Hindlimb muscle (tissue), 1 donor: ENCODE measurements around the gene WNT9A. TPM values are rescaled to one million over a fixed set of nuclear protein-coding genes. Genes with fewer than 3 reads are reported as not detected.

ENCODE experiments used
- DNase-seq: peaks from one replicate; pipeline ENCODE4 v3.0.0-alpha.2; 2013
- polyA plus RNA-seq: library from polyadenylated mRNA; unstranded; fragments of 120-200 nt; gene quantifications from one replicate; pipeline ENCODE4 v1.2.1, GENCODE V29; 2013; ENCODE audit not compliant: insufficient read length

Gene WNT9A
- polyA plus RNA-seq, 1 donor: 11.3 TPM

DNA sequence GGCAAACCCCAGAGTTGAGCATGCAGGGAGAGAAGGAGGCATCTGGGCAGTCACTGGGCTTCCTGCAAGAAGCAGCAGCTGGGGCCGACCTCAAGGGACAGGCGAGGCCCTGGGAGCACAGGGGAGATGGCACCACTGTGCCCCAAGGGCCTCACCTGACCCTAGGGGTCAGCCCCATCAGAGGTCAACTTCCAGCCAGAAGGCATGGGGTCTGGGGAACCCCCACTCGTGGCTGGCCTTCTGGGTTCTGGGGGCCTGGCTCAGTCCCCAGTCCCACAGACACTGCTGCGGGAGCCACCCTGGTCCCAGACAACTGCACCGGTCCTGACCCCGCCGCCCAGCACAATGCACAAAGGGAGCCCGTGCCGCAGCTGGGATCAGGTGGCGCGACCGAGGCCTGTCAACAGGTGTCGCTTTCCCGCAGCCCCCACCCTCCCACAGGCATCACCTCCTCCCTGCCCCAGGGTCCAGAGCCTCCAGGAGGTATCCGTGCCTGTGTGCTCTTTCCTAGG, 6.2 kb downstream of the WNT9A start:
- DNase-seq: no peak

DNA sequence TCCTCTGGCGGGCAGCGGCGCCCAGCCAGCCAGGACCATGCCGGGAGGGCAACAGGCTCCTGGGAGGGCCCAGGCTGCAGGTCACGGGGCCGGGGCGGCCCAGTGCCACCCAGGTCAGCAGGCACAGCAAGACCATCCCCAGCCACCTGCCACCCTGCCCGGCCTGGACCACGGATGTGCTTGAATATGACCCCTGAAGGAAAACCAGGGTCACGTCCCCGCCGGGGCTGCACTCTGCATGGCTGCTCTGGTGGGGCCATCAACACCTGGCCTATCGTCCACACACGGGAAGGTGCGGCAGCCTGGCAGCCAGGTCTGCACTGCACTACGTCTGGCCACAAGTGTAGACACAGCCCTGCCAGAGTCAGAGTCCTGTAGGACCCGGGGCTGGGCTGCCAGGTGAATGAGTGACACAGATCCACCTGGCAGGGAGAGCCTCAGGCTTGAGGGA, 6.9 kb downstream of the WNT9A start:
- no peak for DNase-seq

DNA sequence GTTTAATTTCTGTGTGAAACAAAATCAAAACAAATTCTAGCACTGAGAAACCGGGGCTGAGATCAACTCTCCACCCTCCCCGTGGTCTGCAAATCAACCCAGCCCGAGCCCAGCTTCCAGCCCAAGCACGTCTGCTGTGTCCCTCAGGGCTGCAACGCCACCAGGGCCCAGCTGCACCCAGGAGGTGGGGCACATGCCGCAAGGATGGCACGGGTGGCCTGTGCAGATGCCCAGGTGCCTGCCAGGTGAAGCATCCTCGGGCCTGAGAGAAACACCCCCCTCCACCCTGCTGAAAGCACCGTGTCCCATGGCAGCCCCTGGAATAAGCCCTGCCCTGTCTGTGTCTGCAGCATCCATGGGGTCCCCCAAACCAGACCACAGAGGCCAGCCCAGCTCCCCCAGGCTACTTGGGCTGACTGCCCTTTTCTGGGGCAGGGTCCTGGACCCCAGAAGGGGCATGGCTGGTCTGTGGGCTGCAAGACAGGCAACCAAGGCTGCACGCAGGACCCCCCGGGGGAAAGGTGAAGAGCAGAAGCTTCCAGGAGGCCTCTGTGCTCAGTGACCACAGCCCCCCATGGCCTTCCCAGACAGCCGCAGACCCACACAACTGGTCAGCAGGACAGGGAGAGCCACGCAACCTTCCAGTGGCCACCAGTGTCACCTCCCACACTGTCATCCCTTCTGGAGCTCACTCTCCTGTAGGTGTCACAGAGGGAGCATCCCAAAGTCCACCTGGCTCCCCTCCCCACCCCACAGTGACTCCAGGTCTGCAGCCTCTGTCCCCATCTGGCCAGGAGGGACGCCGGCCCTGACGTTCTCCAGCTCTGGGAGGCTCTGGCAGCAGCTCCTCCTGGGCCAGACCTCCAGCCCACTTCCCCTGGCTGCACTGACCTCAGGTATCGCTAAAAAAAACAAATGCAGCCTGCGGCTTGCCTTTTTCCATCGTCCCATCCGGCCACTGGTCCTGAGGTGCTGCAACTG, 7.7 kb downstream of the WNT9A start:
- no peak for DNase-seq

GRCh38 chr1:227938911-227939790, 8.6 kb downstream of the WNT9A start:
- no peak for DNase-seq

GRCh38 chr1:227938276-227938675, 9.5 kb downstream of the WNT9A start:
- DNase-seq: no peak

GRCh38 chr1:227937838-227938145, 9.9 kb downstream of the WNT9A start:
- DNase-seq: no peak

DNA sequence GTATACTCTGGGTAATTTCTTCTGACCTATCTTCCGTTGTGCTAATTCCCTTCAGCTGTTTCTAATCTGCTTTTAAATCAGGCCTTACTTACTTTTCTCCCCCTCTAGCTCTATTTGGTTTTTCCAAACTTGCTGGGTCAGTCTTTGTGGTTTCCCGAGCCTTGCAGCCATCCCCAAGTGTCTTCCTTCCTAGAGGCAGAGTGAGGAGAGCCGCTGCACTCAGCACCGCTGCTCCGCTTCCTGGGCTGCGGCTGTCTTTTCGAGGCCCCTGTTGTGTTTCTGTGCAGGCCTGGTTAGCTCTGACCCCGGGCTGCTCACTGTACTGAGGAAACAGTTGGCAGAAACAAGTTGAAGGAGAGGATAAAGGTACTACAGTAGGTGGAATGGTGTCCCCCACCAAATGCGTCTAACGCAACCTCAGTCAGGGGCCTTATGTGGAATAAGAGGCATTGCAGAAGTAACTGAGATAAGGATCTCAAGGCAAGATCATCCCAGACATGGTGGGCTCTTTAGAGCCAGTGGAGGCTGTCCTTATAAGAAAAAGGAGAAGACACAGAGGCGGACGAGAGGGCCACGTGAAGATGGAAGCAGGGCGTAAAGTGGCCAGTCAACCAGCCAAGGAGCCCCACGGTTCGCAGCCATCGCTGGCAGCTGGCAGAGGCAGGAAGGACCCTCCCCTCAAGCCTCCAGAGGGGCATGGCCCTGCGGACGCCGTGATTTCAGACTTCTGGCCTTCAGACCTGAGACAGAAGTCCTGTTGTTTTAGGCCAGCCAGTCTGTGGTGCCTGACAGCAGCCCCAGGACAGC, 10.5 kb downstream of the WNT9A start:
- DNase-seq: no peak

DNA sequence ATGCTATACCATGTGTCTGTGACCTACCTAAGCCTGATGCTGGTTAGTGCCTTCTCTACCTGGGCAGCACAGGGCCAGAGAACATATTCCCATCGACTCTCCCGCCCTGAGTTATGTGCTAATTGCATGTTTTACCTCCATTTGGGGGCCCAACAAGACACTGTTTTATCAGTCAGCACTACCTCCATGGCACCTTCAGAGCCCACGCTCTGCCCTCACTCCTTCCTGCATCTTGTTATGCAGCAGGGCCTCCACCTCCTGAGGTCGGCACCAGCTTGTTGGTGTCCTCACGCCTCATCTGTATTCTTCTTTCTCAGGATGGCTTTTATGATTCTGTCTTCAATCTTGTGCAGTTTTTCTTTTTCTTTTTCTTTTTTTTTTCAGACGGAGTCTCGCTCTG, 11.9 kb downstream of the WNT9A start:
- no peak for DNase-seq

DNA sequence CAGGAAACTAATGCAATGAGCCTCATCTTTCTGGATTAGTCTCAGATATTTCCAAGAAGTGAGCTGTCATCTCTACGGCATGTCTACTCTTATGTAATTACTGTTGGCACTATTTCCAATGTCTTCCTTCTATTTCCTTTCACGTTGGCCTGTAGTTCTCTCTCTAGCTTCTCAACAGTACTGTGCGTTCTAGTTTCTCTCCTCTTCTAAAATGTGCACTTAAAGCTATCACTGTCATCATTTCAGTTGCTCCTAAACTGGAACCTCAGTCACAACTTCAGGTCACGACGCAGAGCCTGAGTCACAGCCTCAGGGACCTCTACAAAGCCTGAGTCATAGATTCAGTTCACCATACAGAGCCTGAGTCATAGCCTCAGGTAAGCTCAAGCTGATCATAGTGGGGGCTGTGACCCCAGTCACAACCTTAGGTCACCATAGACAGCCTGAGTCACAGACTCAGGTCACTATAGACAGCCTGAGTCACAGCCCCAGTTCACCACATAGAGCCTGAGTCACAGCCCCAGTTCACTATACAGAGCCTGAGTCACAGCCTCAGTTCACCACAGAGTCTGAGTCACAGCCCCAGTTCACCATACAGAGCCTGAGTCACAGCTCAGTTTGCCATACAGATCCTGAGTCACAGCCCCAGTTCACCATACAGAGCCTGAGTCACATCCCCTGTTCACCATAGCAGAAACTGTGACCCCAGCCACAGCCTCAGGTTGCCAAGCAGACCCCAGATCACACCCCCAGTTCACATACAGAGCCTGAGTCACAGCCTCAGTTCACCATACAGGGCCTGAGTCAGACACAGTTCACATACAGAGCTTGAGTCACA, 13.0 kb downstream of the WNT9A start:
- no peak for DNase-seq

DNA sequence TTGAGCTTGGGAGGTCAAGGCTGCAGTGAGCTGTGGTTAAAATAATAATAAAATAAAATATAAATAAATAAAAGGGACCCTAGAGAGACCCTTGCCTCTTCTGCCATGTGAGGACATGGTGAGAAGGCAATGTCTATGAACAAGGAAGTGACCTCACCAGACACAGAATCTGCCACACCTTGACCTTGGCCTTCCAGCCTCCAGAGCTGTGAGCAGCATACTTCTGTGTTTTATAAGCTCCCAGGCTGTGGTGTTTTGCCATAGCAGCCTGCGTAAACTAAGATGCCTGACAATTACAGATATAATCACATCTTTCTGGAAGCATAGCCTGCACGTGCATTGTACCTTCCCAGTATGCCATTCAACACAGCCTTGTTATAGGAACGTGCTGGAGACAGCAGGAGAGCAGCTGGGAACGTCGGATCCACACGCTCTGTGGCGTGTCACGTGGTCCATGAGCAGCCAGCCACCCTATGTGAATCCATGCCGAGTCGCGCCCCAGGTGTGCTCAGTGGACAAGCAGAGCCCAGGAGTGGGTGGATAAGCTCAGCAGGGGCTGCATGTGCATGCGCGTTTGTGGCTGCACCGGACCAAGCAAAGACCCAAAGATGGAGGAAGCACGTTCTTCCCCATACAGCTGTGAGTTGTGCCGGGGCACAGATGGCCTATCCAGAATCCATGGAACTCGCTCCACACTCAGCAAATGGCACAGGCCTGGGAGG, 17.8 kb downstream of the WNT9A start:
- no peak for DNase-seq

- no peak for DNase-seq
Measured at GRCh38 chr1:227928811-227929375, 18.8 kb downstream of the WNT9A start.

GRCh38 chr1:227927971-227928741, 19.6 kb downstream of the WNT9A start:
- DNase-seq: no peak

DNA sequence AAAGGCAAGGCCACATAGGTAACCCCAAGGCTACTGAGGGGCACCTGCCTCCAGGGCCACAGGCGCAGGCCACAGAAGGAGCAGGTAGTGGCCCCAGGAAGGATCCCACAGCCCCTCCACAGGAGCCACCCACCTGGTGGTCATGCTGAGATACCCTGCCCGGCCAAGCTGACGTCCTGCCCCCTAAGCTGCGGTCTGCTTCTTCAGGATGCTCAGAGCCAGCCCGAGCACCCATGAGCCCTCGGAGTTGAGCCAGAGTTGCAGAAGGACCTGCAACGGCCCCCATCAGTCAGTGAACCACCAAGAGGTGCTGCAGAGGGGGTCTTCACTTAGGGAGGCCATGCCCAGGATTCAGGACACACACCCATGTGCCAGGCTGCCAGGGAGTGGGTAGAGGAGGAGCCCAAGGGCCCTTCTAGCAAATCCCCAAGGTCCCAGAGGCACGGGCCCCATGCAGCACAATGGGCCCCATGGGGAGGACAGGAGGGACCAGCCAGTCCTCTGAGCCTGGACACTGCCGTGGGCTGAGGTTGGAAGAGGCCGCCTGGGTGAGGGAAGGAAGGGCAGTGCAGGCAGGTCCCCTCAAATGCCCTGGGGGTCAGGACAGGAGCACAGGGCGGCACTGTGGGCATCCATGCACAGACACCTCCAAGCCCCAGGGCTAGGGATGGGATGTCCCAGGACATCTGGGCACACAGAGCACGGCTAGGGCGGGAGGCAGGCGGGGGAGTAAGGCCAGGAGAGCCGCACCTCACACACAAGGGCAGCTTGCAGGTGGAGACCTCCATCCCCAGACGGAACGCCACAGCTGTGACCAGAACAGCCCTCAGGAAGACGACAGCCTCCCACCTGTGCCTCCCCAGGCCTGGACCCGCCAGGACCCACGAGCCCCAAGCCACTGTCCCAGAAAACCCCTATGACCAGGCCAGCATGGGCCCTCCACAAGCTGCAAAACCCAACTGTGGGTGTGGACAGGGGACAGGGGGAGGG, 20.5 kb downstream of the WNT9A start:
- DNase-seq: no peak

DNA sequence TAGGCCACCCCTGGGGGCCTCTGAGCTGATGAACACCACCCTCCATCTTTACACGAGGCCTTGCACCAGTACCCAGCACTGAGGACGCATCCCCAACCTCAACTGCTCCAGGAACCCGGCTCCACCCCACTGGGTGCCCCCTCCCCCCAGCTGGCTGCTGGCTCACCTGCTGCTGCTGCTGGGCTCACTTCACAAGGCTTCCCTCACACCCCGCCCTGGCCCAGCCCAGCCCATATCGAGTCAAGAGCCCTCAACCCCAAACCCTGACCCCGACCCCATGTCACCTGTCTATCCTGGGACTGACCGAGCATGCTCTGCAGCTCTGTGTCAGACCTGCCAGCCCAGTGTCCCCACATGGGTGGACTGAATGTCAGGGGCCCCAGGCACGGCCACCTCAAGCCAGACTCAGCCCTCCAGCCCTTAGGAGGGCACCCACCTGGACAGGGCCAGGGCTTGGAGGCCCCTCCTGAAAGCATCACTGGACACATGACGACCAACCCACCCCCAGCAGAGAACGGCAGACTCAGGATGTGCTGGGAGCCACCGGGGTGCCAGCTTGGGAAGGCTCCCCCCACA, 21.4 kb downstream of the WNT9A start:
- no peak for DNase-seq

- DNase-seq: no peak
Measured at GRCh38 chr1:227925582-227926198, 22.0 kb downstream of the WNT9A start.

GRCh38 chr1:227924833-227925574, 22.7 kb downstream of the WNT9A start:
- DNase-seq: no peak
